ENCODE data around the gene CETP. TPM values are rescaled to one million over a fixed set of nuclear protein-coding genes. Genes with fewer than 3 reads are reported as not detected.

Gene CETP
- total and polyA plus RNA-seq, 2 of the 13 experiments (the other 11 are each of a cell fraction or from before 2014, with no cell fraction given), result 0.31 to 9.8 TPM

- DNase-seq (ENCODE audit: low spot score) (no peak), FAIRE-seq (no peak), ATAC-seq (no peak)
- 47% methylated on average over 6 of the region's 6 CpGs for WGBS (ENCODE audit: low lambda C conversion rate)
- no peak overlapping the region for H3K4me2 ChIP-seq (ENCODE audit: low read depth, low read length)
- ChIA-PET CTCF (ENCODE audit: low intra/inter-chr PET ratio, low total read pairs) (no interaction called here), POLR2A (interaction anchor here (1.8 kb wide), 1 partner anchor 17 kb away, joined by 8 read pairs; no protein-coding TSS in a partner anchor)
- H2AFZ ChIP-seq (ENCODE audit: low read length), result no peak overlapping the region
- H3K4me1 ChIP-seq (ENCODE audit: insufficient read depth, low read length), result peaks cover 68% of the 10 kb centered on the region
- 0 out of 2 replicates have a peak, but pooled peaks have one; percentile 11 for TF ChIP-seq JUND (CRISPR knock-in tag; IDR thresholded peaks at IDR 0.05)
- no peak for TF ChIP-seq ZNF75D (CRISPR knock-in tag; IDR thresholded peaks at IDR 0.05; ENCODE audit: borderline replicate concordance)
- peak; percentile 49; the same call in 1 of the 2 replicates for TF ChIP-seq RARA (CRISPR knock-in tag; IDR thresholded peaks at IDR 0.05)
- TF ChIP-seq BRD4 (CRISPR knock-in tag; IDR thresholded peaks at IDR 0.05), result no peak
- no peak for TF ChIP-seq IRF1 (CRISPR knock-in tag; IDR thresholded peaks at IDR 0.05; ENCODE audit: low read depth)
- TF ChIP-seq ZNF276 (CRISPR knock-in tag; IDR thresholded peaks at IDR 0.05; ENCODE audit: low read depth), result no peak
- peak; percentile 45 for TF ChIP-seq FOSL2 (CRISPR knock-in tag; IDR thresholded peaks at IDR 0.05)
- no peak for TF ChIP-seq ZNF282 (IDR thresholded peaks at IDR 0.05; ENCODE audit: partially characterized antibody)
- intact Hi-C loops (cut with micrococcal nuclease; ENCODE audit: unreplicated experiment), result no loop called here
- H3K27me3 ChIP-seq (ENCODE audit: control insufficient read depth in 1 of 2, insufficient read depth in 2 of 2, low read length in 2 of 2), result peaks cover 4 to 35% of the 10 kb centered on the region in 2 experiments
- no peaks in the 10 kb centered on the region for H3K79me2 ChIP-seq (ENCODE audit: insufficient read depth, low read length)
- no peak overlapping the region for H3K9ac ChIP-seq (ENCODE audit: insufficient read depth, low read depth, low read length)
- H4K20me1 ChIP-seq (ENCODE audit: insufficient read depth, low read length), result no peaks in the 10 kb centered on the region
- no peaks in the 10 kb centered on the region for H3K36me3 ChIP-seq (replicated peaks in 1 of 2; ENCODE audit: control insufficient read depth in 1 of 2, insufficient read depth in 2 of 2, low read length in 2 of 2)
- no peaks in the 10 kb centered on the region for H3K9me3 ChIP-seq (ENCODE audit: low read length)
- H3K4me3 ChIP-seq (replicated peaks in 1 of 3; ENCODE audit: insufficient read depth in 1 of 3, low read depth in 2 of 3, low read length in 3 of 3), result no peak overlapping the region
- no TSS peak for BruUV-seq (replicated peaks)
- H3K27ac ChIP-seq (ENCODE audit: extremely low read length, insufficient read depth, low read length), result no peak overlapping the region
- in situ Hi-C loops (cut with HindIII; ENCODE audit: extremely low pct_ligation_motif_present, low pct_unique_long_range_greater_than_20kb), result no loop called here
These were observed 22.9 kb downstream of the CETP start for GRCh38 chr16:56984639-56985038.
